ENCODE results near the gene POLR1C.
A peak's percentile ranks its signal among the peaks of the same experiment; 100 is the strongest.

POLR1C gene

GRCh38 chr6:43472515-43472914 lies 44.4 kb upstream of the POLR1C start:
- no peak for DNase-seq (ENCODE audit: low read depth)
- no peak overlapping the region for H3K4me3 ChIP-seq (ENCODE audit: low read length)
- no peak for TF ChIP-seq CTCF (conservative IDR thresholded peaks at IDR 0.05; ENCODE audit: low read length)

- H3K4me3 ChIP-seq (ENCODE audit: low read length) = no peak overlapping the region
- no peak for DNase-seq (ENCODE audit: low read depth)
- TF ChIP-seq CTCF (conservative IDR thresholded peaks at IDR 0.05; ENCODE audit: low read length) = no peak
These were observed 41.4 kb upstream of the POLR1C start for GRCh38 chr6:43475516-43475915.

- no peak for TF ChIP-seq CTCF (conservative IDR thresholded peaks at IDR 0.05; ENCODE audit: low read length)
- no peak for DNase-seq (ENCODE audit: low read depth)
- H3K4me3 ChIP-seq (ENCODE audit: low read length) = peak overlapping the region; percentile 85; the same call in 1 of the 2 replicates
These were observed 40.1 kb upstream of the POLR1C start for GRCh38 chr6:43476746-43477145.

- H3K4me3 ChIP-seq (ENCODE audit: low read length) = peak within 1 kb of the TSS; percentile 85
- DNase-seq (ENCODE audit: low read depth) = peak; percentile 71
- no peak for TF ChIP-seq CTCF (conservative IDR thresholded peaks at IDR 0.05; ENCODE audit: low read length)
These were observed 39.5 kb upstream of the POLR1C start, which contains the start of gene TJAP1 for GRCh38 chr6:43477235-43478007. TSS of gene TJAP1 (plus strand) at chr6:43477570. CDS start at chr6:43499002, 21,432 bp downstream.

GRCh38 chr6:43478008-43478372 lies 38.9 kb upstream of the POLR1C start:
- TF ChIP-seq CTCF (conservative IDR thresholded peaks at IDR 0.05; ENCODE audit: low read length) = no peak
- DNase-seq (ENCODE audit: low read depth) = no peak
- H3K4me3 ChIP-seq (ENCODE audit: low read length) = peak overlapping the region; percentile 85

GRCh38 chr6:43481075-43481474 lies 35.8 kb upstream of the POLR1C start:
- no peak for DNase-seq (ENCODE audit: low read depth)

More at GRCh38 chr6:43481075-43481474, 35.8 kb upstream of the POLR1C start:
- TF ChIP-seq CTCF (conservative IDR thresholded peaks at IDR 0.05; ENCODE audit: low read length) = no peak
- H3K4me3 ChIP-seq (ENCODE audit: low read length) = no peak overlapping the region
